Activated T-cell treated with anti-CD3 and anti-CD28 coated beads for 48 hours (primary cell): ENCODE data around the gene TOR1B.

Experiments used
- DNase-seq: peaks from one replicate; pipeline ENCODE4 v3.0.0-alpha.2; 2020; ENCODE audit warnings: low read depth

TOR1B gene

GRCh38 chr9:129814432-129815223 is 11.6 kb downstream of the TOR1B start:
- DNase-seq: no peak

GRCh38 chr9:129815278-129815677 is 12.3 kb downstream of the TOR1B start:
- DNase-seq: no peak

GRCh38 chr9:129816501-129817435 is 13.8 kb downstream of the TOR1B start:
- no peak for DNase-seq

GRCh38 chr9:129822898-129823541 is 20.0 kb downstream of the TOR1B start:
- no peak for DNase-seq

- DNase-seq: no peak
Measured at GRCh38 chr9:129823542-129823934, 20.6 kb downstream of the TOR1B start.

- DNase-seq: peak; percentile 90
Measured at GRCh38 chr9:129823935-129824601, 21.1 kb downstream of the TOR1B start, which contains the start of gene TOR1A. TOR1A (minus strand) TSS chr9:129824136; CDS start chr9:129824085, 51 bp downstream.

GRCh38 chr9:129826344-129826743 is 23.4 kb downstream of the TOR1B start:
- DNase-seq: no peak

GRCh38 chr9:129826759-129827158 is 23.8 kb downstream of the TOR1B start:
- no peak for DNase-seq

- DNase-seq: no peak
Measured at GRCh38 chr9:129828051-129828450, 25.1 kb downstream of the TOR1B start.

GRCh38 chr9:129828969-129829368 is 26.0 kb downstream of the TOR1B start:
- DNase-seq: no peak

GRCh38 chr9:129832982-129833381 is 30.0 kb downstream of the TOR1B start:
- DNase-seq: no peak

GRCh38 chr9:129834489-129835127 is 31.6 kb downstream of the TOR1B start:
- DNase-seq: no peak

- DNase-seq: peak; percentile 98
Measured at GRCh38 chr9:129835128-129835859, 32.3 kb downstream of the TOR1B start, which contains the start of the genes C9orf78 and USP20. C9orf78 (minus strand) TSS chr9:129835275; CDS start chr9:129835221, 54 bp downstream. USP20 (plus strand) TSS chr9:129835458; CDS start chr9:129852556, 17,098 bp downstream.

GRCh38 chr9:129835860-129836223 is 32.9 kb downstream of the TOR1B start:
- no peak for DNase-seq

- no peak for DNase-seq
Measured at GRCh38 chr9:129836311-129837007, 33.5 kb downstream of the TOR1B start.

- DNase-seq: peak; percentile 36
Measured at GRCh38 chr9:129838707-129839259, 35.8 kb downstream of the TOR1B start.

- DNase-seq: no peak
Measured at GRCh38 chr9:129839324-129840023, 36.5 kb downstream of the TOR1B start.

GRCh38 chr9:129840034-129840433 is 37.0 kb downstream of the TOR1B start:
- DNase-seq: no peak

GRCh38 chr9:129841071-129841470 is 38.1 kb downstream of the TOR1B start:
- no peak for DNase-seq
